ENCODE results near the gene MCM3.

The MCM3 gene

GRCh38 chr6:52326540-52327364 lies 42.2 kb upstream of the MCM3 start:
- TF ChIP-seq, protein P1, sequence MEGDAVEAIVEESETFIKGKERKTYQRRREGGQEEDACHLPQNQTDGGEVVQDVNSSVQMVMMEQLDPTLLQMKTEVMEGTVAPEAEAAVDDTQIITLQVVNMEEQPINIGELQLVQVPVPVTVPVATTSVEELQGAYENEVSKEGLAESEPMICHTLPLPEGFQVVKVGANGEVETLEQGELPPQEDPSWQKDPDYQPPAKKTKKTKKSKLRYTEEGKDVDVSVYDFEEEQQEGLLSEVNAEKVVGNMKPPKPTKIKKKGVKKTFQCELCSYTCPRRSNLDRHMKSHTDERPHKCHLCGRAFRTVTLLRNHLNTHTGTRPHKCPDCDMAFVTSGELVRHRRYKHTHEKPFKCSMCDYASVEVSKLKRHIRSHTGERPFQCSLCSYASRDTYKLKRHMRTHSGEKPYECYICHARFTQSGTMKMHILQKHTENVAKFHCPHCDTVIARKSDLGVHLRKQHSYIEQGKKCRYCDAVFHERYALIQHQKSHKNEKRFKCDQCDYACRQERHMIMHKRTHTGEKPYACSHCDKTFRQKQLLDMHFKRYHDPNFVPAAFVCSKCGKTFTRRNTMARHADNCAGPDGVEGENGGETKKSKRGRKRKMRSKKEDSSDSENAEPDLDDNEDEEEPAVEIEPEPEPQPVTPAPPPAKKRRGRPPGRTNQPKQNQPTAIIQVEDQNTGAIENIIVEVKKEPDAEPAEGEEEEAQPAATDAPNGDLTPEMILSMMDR (IDR thresholded peaks at IDR 0.05; ENCODE audit: low read depth, low read length, missing control alignments), result no peak
- H3K4me3 ChIP-seq (ENCODE audit: low read depth, low read length), result no peak overlapping the region
- no peak for DNase-seq (ENCODE audit: low read depth)

DNA sequence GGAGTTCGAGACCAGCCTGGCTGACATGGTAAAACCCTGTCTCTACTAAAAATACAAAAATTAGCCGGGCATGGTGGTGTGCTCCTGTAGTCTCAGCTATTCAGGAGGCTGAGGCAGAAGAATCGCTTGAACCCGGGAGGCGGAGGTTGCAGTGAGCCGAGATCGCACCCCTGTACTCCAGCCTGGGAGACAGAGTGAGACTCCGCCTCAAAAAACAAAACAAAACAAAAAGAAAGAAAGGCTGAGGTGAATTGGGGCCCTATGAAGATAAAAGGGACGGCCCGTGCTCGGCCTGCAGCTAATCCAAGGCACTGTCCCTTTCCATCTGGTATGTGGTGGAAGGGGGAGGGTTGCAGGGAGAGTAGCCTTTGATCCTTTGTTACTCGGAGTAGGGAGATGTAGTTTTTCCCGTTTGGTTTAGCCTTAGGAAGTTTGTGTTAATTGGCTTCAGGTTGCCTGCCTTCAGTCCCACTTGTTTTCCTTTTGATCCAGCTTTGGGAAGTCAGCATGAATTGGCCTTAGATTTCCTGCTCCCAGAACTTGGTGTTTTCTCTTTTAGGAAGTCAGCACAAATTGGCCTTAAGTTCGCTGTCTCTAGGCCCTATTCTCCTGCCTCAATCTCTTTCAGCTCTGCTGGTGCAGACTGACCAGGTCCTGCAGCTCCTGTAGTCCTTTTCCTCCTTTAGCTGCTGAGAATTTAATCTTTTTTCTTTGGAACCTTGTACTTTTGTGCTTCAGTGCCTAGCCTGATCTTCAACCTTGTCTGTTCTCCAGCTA lies 41.3 kb upstream of the MCM3 start:
- no peak for DNase-seq (ENCODE audit: low read depth)
- TF ChIP-seq, protein P1 (IDR thresholded peaks at IDR 0.05; ENCODE audit: low read depth, low read length, missing control alignments), result no peak
- H3K4me3 ChIP-seq (ENCODE audit: low read depth, low read length), result no peak overlapping the region

GRCh38 chr6:52324189-52324588 lies 39.6 kb upstream of the MCM3 start:
- H3K4me3 ChIP-seq (ENCODE audit: low read depth, low read length), result no peak overlapping the region
- no peak for DNase-seq (ENCODE audit: low read depth)
- TF ChIP-seq, protein P1 (IDR thresholded peaks at IDR 0.05; ENCODE audit: low read depth, low read length, missing control alignments), result no peak

DNA sequence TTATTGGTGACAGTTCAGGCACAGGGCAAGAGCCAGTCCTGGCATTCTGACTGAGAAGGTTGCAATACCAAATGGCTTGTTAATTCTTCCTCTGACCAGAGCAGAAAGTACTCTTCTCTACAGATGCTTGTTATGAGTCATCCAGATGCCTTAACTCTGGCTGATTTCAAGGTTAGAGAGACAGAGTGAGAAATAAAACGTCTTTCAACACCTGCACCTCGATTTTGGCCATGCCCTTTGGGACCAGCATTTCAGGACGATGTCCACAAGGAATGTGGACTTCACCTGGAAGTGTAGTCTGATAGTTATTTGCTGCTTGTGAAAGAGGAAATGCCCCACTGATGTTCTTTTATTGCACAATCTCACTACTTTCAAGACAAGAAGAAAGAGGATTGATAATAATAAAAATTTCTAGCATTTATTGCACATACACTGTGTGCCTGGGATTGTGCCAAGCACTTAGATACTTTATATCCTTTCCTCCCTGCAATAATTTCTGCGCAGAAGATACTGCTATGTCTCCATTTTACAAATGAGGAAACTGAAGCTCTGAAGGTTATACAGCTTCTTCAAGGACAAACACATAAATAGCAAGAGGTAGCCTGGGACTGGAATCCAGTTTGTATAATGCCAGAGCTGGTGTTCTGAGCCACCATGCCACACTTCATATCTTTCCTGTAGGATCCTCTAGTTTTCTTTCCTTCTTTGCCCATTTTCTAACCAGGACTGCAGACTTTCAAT lies 33.5 kb upstream of the MCM3 start:
- no peak overlapping the region for H3K4me3 ChIP-seq (ENCODE audit: low read depth, low read length)
- TF ChIP-seq, protein P1 (IDR thresholded peaks at IDR 0.05; ENCODE audit: low read depth, low read length, missing control alignments), result no peak
- no peak for DNase-seq (ENCODE audit: low read depth)

- no peak overlapping the region for H3K4me3 ChIP-seq (ENCODE audit: low read depth, low read length)
- no peak for DNase-seq (ENCODE audit: low read depth)
- TF ChIP-seq, protein P1 (IDR thresholded peaks at IDR 0.05; ENCODE audit: low read depth, low read length, missing control alignments), result no peak
These were observed 32.7 kb upstream of the MCM3 start for GRCh38 chr6:52317211-52317610.

- H3K4me3 ChIP-seq (ENCODE audit: low read depth, low read length), result no peak overlapping the region
- TF ChIP-seq, protein P1 (IDR thresholded peaks at IDR 0.05; ENCODE audit: low read depth, low read length, missing control alignments), result no peak
- no peak for DNase-seq (ENCODE audit: low read depth)
These were observed 30.2 kb upstream of the MCM3 start for GRCh38 chr6:52314752-52315151.

All from GM12864 (cell line).